ENCODE data around the gene CARD14.

DNA sequence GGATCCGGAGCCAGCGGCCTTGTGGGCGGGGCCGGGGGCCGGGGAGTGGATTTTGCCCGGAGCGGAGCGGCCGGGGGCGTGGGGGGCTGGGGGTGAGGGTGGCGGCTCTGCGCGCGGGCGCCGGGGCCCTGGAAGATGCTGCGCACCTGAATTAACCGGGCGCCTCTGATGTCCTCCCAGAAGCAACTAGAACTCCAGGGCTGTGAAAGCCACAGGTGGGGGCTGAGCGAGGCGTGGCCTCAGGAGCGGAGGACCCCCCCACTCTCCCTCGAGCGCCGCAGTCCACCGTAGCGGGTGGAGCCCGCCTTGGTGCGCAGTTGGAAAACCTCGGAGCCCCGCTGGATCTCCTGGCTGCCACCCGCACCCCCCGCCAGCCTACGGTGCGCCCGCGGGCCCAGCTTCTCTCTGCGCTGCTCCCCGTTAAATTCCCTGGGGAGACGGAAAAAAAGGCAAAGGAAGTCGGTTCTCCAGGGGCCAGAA lies 50.9 kb downstream of the CARD14 start:
- TF ChIP-seq, protein P1, sequence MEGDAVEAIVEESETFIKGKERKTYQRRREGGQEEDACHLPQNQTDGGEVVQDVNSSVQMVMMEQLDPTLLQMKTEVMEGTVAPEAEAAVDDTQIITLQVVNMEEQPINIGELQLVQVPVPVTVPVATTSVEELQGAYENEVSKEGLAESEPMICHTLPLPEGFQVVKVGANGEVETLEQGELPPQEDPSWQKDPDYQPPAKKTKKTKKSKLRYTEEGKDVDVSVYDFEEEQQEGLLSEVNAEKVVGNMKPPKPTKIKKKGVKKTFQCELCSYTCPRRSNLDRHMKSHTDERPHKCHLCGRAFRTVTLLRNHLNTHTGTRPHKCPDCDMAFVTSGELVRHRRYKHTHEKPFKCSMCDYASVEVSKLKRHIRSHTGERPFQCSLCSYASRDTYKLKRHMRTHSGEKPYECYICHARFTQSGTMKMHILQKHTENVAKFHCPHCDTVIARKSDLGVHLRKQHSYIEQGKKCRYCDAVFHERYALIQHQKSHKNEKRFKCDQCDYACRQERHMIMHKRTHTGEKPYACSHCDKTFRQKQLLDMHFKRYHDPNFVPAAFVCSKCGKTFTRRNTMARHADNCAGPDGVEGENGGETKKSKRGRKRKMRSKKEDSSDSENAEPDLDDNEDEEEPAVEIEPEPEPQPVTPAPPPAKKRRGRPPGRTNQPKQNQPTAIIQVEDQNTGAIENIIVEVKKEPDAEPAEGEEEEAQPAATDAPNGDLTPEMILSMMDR (IDR thresholded peaks at IDR 0.05; ENCODE audit: low read length) = no peak
- no peak for TF ChIP-seq EZH2 (optimal IDR thresholded peaks at IDR 0.05; ENCODE audit: low read depth, low read length)

All from MM.1S (cell line).